Measurements from ENCODE around the gene GNB1L.
A peak's percentile ranks its signal among the peaks of the same experiment; 100 is the strongest.

Gene GNB1L

DNA sequence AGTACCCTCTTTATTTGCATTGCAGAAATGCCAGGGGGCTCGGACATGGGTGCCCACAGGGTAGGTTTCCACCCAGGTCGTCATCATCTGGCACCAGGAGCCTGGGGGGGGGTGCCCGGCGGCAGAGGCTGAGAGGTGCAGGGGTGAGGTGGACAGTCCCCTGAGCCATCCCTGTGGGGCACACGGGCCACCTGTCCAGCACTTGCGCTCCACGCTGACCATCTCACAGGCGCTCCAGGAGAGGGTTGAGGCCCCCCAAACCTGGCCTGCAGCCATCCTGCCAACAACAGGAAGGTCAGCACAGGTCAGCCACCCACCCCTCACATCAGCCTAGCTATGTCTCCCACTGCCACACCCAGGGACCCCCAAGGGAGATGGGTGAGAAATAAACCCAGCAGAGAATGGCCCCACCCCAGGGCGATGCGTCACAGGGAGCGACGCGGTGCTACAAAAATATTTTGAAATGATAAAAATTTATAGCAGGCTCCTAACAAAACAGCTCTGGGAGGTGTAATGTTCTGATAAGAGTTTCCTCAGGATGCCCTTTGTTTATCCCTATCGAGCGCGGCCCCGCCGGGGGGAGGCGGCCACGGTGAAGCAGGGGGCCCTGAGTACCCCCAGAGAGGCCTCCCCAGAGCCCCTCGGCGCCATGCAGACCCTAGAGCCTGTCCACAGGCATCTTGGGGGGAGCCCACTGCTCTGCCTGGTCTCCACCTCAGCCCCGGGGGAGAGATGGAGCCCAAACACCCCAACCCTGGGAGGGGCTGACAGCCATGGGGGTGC, 21.0 kb upstream of the GNB1L start:
- DNase-seq, result no peak

DNA sequence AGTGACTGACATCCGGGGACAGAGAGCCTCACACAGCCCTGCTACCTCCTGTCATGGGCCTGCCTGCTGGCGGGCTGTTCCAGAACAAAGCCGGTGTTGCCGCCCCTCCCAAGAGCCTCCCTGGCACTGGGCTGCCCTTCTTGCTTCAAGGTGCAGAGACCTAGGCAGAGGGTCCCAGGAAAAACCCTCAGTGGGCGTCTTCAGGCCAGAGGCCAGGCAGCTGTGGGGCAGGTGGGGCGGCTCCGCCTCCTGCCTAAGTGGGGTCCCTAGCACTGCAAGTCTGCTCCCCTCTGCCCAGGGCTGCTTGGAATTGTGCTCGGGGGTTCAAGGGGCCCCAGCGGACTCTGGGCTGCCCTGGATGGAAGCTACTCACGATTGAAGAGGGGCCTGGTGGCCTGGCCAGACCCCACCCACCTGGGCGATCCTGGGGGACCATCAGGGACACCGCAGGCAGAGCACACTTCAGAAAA, 20.4 kb upstream of the GNB1L start:
- peak; percentile 48 for DNase-seq

DNA sequence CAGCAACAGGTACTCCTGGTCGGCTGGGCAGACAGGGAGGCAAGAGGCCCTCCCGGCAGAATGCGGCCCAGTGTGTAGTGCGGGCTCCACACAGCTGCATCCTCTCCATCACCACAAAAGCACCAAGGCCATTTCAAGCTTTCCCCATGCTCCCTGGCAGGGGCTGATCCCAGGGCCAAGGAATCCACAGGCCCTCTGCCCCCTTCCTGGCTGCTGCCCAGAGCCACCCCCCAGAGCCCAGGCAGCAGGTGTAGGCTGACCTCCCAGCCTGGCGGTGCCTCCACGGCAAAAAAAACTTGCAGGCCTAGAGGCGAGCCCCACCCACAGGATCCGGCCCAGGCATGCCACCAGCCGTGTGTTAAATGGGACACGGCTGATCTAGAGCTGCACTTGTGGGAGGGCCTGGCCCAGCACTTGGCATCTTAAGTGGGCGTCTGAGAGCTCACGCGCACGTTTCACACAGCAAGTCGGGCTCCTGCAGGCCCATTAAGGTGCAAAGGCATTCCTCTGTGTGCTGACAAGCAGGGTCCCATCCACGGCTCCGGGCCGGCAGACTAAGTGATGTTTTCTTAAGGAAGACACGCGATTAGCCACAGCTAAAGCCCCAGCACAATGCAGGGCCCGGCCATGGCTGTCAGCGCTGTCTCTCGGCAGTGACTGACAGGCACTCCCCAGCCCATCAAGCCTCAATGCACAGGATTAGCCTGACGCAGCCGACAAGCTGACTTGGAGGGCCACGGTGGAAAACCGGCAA, 19.8 kb upstream of the GNB1L start:
- peak; percentile 77 for DNase-seq

DNA sequence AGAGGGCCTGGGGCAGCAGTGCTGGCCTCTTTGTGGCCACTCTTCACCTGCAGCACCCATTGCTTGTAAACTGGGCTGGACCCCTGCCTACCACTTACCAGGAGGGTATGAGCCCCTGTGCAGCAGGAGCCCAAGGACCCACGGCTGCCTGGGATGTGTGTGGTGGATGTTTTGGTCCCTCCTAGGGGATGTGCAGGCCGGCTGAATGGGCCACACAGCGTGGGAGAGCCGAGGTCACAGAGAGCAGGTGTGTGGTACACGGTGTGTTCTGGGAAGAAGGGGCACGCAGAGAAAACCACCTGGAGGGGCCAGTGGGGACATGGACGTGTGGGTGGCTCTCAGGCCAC, 19.3 kb upstream of the GNB1L start:
- DNase-seq, result peak; percentile 47

DNA sequence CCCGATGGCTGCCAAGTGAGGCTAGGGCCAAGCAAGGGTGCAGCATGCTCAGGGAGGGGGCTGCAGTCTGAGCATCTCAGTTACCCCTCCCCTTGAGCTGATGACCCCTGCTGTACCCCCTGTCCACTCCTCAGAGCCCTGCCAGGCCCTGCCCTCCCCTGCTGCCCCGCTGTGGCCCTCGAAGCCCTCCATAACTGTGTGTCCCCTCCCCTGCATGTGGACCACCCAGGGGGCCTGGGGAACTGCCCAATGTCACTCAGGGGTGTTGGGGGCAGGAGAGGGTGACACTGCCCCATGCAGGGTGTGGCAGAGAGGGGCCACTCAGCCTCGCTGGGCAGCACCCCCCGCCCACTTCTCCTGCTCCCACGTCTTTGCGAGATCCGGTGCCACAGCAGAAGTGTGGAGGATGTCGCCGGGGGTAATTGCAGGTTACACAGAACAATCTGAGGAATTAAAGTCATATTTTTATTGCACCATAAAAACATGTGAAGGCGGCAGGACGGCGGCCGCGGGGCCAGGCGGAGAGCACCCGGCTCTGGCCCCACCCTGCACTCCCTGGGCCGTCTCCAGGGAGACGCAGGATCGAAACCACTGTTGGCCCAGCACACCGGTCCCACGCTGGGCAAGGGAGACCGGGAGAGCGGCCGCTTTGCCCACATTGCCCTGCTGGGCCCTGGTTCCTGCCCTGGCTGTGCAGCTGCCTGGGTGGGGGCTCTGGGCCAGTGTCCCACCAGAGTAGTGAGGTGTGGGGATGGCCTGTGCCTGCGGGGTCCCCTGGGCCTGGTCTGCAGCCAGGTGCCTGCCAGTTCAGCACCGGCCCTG, 18.7 kb upstream of the GNB1L start:
- DNase-seq, result peak; percentile 37

DNA sequence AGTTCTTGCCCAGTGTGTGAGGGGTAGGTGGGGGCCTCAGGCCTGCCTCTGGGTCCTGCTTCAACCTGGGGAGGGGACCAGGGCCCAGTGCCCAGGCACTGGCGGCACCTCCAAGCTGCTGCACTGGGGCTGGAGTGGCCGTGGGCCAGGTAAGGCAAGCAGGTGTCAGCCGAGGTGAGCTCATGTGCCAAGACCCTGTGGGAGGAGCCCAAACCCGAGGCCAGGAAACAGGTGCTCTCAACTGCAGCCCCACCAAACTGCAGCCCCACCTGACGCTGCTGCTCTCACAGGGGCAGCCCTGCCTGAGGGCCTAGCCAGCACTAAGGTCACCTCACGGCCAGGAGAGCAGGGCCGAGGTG, 18.1 kb upstream of the GNB1L start:
- DNase-seq, result no peak

DNA sequence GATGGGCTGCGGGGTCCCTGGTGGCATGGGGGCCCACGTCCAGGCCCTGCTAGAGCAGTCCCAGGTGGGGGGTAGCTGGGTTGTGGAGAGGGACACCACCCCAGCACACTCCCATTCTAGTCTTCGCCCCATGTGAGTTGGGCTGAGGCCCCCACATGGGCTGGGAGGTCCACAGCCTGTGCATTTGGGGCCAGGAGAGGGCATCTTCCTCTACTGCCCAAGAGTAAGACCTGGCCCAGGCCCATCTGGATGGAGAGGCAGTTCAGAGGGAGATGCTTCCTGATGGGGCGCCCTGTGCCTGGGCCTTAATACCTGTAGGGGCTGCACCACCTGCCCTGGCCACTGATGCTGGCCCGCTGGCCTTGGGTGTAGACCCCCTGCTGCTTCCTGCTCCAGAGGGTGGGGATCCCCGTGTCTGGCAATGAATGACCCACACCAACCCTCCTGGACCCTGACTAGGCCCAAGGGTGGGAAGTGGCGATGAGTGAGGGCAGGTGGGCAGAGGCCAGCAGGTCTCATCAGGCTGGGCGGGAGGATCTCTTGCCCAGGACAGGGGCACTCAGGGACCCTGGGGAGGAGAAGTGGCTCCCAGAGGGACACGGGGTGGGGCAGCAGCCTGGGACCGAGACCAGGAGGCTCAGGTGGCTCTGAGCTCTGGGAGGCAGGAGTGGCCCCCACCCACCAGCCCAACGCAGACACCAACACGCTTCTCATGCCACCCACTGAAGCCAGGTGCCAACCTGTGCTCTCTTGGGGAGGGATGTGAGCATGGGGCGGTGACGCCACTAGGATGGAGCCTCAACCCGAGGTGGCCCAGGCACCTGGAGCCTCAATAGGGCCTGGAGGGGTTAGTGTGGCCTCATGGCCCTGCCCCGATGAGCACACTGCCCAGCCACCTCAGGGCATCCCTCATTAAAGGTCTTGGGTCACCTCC, 17.4 kb upstream of the GNB1L start:
- peak; percentile 40 for DNase-seq

DNA sequence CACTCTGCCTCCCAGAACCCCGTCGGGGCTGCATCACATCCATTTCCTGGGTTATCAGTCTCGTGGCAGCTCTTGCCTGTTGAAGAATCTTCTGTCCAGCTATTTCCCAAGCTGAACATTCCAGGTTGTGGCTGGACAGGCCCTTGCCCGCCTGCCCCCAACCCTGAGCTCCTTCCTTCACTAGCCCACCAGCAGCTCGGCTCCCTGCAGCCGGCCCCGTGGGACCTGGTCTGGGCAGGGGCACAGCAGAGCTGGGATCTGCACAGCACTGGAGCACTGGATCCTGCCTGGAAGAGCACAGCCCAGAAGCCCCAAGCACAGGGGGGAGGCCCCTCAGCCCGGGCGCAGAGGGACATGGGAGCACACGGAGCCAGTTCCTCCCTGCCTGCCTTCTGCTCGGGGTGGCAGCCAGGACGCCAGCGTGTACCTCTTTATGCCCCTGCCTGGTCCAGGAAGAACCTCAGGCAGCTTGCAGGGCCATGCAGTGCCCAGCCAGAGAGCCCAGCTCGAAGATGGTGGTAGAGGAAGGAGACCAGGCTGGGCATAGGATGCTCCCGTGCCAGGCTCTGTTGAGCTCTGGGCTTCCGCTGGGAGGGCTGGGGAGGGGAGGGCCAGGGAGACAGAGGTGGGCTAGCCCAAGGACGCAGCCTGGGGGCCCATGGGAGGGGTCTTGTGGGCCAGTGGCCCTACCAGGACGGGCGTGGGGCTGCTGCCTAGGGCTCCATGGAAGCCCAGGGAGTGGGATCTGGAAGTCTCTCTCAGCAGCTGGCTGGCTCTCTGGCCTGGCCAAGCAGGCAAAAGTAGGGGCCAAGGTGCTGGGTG, 16.6 kb upstream of the GNB1L start:
- peak; percentile 53 for DNase-seq

DNA sequence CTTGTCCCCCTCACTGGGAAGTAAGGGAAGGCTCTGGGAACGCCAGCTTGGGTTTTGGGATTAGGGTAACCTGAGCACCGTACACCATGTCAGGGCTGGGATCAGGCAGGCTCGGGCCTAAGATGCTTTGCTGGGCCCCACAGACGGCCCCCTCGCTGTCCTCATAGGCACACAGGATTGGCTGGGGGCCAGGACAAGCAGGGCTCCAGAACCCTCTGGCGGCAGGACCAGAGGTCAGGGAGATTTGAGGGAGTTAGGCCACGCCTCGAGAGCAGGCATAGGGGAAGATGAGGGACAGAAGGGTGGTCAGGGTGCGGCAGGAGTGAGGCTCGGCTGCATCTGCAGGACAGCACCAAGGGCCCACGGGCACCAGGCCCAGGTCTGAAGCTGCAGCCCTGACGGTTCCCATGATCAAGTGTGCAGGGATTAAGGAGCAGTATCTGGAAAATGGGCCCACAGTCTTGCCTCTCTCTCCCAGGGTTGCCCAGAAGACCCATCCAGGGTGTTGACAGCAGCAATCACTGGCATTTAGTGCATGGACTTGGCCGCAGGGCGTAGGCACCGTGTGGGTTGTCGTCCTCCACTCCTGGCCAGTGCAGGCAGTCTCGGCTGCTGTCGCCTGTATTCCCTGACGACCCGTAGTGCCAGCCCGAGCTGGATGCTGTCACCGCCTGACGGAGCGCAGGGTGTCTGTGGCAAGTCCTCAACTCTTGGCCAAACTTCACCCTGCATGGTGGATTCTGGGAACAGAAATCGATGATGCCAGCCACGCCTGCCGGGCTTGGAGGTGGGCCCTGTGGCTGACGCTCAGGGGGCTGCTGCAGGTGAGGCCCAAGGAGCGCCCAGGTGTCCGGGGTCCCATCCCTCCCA, 15.7 kb upstream of the GNB1L start:
- DNase-seq, result peak; percentile 47

DNA sequence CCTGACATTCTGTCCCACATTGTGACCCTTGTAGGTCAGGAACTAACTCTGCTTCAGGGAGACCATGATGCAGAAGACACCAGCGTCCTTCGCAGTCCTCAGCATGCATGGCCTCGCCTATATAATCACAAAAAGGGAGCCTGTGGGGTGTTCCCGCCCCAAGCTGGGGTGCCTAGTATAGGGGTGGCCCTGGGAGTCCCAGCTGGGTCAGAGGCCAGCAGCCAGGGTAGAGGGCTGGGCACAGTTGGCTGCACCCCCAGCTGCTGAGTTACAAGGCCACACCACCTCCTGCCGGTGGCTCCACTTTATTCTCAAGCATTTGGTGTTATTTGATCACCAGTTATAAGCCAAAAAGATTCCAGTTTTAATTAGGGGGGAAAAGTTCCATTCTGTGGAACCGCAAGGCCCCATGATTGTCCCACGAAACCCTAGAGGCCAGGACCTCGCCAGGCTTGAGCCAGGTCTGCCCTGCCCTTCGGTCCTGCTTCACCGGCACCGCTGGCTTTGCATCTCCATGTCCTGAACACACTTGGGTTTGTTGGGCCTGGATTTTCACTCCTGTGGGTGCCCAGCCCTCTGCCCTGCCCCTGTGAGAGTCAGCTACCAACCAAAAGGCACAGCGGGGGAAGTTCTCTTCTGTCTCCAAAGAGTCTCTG, 15.0 kb upstream of the GNB1L start:
- peak; percentile 39 for DNase-seq

DNA sequence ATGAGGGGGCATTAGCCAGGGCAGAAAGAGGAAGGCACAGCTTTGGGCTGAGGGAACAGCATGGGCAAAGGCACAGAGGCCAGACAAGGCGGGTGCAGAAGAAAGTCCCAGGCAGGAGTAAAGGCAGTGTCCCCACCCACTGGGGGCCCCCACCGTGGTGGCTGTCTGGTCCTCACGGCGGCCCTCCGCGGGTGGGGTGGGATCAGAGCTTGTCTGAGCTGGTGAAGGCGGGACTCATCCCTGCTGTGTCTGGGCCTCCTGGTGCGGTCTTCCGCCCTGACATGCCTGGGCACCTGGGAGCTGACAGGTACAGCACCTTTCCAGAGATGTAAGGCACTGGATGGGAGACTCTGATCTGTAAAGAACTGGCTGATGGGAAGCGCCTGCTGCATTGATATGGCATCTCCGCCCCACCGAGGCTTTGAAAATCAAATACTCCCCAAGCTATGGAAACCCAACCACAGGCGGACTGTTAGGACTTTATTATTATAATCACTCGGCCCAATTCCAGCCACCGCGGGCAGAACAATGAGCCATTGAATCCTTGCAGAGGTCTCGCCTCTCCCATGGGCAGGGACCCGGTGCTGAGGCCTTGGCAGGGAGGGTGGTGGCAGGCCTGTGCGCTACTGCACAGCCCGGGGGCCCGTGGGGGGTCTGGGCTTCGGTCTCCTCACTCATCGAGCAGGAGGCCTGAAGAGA, 14.2 kb upstream of the GNB1L start:
- DNase-seq, result peak; percentile 40

DNA sequence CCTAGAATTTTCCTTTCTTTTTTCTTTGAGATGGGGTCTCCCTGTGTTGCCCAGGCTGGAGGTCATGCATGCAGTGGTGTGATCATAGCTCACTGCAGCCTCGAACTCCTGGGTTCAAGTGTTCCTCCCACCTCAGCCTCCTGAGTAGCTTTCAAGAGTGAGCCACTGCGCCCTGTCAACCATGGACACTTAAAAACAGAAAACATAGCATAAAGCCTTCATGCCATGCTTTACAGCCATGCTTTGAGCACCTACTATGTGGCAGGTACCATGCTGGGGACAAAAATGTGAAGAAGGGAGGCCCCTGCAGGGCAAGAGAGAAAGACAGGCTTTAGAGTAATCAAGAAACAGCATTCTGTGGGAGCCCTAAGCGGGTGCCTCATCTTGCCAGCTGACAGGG, 13.7 kb upstream of the GNB1L start:
- DNase-seq, result peak; percentile 27

DNA sequence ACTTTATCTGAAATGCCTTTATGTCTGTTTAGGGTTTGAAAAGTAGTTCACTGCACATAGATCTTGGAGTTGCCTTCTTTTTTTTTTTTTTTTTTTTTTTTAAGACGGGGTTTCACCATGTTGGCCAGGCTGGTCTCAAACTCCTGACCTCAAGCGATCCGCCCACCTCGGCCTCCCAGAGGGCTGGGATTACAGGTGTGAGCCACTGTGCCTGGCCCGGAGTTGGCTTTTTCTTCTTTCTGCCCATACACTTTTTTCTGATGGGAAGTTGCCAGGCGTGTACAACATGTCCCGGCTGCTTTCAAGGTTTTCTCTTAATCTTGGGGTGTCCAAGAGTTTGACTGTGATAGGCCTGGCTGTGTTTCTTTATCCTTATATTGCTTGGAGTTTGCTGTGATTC, 12.9 kb upstream of the GNB1L start:
- peak; percentile 11 for DNase-seq

DNA sequence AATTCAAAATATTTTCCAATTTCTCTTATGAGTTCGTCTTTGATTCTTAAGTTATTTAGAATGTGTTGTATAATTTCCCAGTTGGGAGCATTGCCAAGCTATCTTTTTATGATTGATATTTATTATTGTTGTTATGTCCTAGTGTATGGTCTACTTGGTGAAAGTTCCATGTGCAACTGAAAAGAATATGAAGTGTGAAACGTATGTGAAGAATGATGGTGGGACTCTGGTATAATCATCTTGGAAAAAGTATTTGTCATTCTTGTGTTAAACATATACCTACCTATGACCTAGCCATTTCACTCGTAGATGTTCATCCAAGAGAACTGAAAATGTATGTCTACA, 12.0 kb upstream of the GNB1L start:
- DNase-seq, result no peak

DNA sequence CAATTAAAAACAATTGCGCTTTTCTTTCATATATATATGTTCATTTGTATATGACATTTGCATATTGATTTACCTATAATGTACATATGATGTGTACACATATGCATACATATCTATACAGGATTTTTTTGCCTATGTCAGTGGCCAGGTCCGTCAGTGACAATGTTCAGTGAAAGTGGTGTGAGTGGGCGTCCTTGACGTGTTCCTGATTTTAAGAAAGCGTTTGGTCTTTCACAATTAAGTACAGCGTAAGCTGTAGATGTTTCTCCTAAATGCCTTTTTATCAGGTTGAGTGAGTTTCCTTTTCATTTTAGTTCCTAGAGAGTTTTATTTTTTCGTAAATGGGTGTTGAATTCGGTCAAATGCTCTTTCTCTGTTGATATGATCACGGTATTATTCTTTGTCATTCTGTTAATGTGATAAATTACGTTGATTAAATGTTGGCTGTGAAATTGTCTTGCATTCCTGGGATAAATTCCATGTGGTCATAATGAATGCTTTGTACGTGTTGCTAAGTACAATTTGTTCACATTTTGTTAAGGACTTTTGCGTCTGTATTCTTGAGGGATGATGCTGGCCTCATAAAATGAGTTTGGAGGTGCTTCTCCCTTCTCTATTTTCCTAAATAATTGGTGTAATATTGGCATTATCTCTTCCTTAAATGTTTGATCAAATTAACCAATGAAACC, 10.6 kb upstream of the GNB1L start:
- no peak for DNase-seq

DNA sequence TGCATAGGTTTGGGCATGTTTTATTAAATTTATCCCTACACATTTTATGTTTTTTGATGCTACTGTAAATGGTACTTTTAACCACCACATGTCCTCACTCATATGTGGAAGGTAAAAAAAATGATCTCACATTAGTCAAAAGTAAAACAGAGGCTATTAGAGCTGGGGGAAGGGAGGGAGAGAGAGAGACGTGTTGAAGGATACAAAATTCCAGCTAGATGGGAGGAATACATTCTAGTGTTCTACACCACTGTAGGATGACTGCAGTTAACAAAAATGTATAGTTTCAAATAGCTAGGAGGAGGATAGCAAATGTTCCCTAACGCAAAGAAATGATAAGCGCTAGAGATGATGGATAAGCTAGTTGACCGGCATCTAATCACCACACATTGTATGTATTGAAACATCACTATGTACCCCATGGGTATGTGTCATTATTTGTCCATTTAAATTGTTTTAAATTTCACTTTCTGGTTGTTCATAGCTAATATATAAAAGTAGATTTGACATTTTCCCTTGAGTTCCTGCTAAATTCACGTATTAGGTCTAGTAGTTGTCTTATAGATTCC, 9.9 kb upstream of the GNB1L start:
- no peak for DNase-seq

DNA sequence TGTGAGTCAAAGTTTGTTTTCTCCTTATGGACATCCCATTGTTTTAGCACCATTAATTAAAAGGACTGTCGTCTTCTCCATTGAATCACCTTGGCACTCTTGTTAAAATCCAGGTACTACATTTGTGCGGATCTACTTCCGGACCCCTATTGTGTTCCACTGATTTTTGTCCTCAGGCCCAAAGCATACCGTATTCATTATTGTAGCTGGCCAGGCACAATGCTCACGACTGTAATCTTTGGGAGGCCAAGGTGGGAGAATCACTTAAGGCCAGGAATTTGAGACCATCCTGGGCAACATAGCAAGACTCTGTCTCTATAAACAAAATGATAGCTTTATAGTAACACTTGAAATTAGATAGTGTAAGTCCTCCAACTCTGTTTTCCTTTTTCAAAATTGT, 8.9 kb upstream of the GNB1L start:
- no peak for DNase-seq

DNA sequence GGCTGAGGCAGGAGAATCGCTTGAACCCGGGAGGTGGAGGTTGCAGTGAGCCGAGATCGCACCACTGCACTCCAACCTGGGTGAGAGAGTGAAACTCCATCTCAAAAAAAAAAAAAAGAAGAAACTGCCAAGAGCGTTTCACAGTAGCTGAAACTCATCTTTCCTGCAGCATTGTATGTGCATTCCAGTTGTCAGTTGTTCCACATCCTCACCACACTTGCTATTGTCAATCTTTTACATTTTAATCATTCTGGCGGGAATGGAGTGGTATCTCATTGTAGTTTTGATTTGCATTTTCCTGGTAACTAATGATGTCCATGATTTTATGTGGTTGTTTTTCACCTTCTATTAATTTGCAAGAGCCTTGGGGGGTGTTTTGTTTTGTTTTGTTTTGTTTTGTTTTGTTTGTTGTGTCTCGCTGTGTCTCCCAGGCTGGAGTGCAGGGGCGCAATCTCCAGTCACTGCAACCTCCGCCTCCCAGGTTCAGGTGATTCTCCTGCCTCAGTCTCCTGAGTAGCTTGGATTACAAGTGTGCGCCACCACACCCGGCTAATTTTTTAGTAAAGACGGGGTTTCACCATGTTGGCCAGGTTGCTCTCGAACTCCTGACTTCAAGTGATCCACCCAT, 8.1 kb upstream of the GNB1L start:
- DNase-seq, result peak; percentile 19

Data from islet precursor cell (in vitro differentiated cells).